Fibroblast of pulmonary artery (primary cell): ENCODE results near the gene NAALADL1.
A peak's percentile ranks its signal among the peaks of the same experiment; 100 is the strongest.

Experiments
- DNase-seq: peaks from one replicate; pipeline ENCODE4 v3.0.0-alpha.2; 2010; ENCODE audit warnings: low read depth
- H3K4me3 ChIP-seq: replicated peaks from 2 replicates; pipeline ENCODE4 v1.5.1; 2011; ENCODE audit warnings: low read depth, mild to moderate bottlenecking, control low read depth, low read length, moderate library complexity
- CTCF ChIP-seq: IDR thresholded peaks from 2 replicates; pipeline ENCODE4 v1.5.1; 2011; ENCODE audit warnings: mild to moderate bottlenecking, control low read depth, low read length, inconsistent platforms; ENCODE audit errors: missing control alignments

Gene NAALADL1

DNA sequence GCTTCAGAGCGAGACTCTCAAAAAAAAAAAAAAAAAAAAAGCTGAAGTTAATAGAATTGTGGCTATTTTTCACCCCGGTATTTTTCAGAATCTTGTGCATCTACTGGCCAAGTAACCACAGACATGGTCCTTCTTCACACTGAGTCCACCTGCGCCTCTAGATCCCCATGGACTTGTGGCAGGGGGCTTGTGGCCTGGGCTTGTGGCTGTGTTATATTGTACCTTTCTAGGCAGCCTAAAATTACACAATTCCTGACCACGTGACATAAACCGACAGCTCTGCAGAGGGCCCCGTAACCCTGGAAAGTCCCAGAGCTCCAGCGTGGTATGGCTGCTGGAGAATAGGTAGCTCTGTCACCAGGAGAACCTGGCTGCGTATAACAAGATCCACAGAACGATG lies 10.9 kb upstream of the NAALADL1 start:
- H3K4me3 ChIP-seq = no peak overlapping the region
- peak; percentile 19 for DNase-seq
- TF ChIP-seq CTCF = no peak

DNA sequence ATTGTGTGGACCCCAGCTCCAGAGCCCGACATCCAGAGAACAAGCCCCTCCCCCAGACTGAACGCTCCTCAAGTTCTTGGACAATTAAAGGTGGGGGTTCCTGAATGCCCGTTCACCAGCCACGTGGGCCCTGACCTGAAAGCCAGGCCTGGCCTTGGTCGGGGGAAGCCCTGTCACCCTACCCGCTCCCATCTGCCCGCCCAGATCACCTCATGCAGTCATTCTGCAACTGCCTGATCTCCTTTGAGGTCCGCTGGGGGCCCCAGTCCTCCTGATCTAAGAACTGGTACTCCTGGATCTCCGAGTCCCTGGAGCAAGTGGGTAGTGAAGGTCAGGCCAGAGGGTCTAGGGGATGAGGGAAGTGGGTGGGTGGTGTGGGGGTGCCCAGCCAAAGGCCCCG lies 9.1 kb upstream of the NAALADL1 start:
- DNase-seq = no peak
- TF ChIP-seq CTCF = no peak
- H3K4me3 ChIP-seq = no peak overlapping the region

DNA sequence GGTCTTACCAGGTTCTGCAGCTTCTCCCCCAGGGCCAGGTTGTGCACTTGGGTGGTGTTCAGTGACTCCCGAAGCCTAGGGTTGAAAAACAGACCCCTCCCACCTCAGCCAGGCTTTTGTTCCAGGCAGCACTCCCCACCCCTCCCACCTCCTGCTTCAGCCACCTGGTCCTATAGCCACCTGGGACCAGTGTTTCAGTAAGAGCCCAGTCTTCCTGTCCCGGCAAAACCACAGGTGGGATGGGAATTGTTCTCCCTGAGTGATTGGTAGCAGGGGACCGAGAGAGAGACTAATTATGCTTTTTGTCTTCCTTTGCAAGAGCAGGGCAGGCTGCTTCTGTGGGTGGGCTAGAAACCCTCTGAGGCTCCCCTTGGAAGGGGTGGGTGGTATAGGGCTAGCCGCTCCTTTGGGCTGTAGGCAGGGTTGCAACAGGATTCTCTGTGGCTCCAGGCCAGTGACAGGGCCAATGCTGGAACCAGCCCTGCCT lies 8.5 kb upstream of the NAALADL1 start:
- DNase-seq = no peak
- no peak overlapping the region for H3K4me3 ChIP-seq
- TF ChIP-seq CTCF = no peak

- DNase-seq = no peak
- no peak for TF ChIP-seq CTCF
- no peak overlapping the region for H3K4me3 ChIP-seq
These were observed 8.0 kb upstream of the NAALADL1 start for GRCh38 chr11:65066315-65066714.

DNA sequence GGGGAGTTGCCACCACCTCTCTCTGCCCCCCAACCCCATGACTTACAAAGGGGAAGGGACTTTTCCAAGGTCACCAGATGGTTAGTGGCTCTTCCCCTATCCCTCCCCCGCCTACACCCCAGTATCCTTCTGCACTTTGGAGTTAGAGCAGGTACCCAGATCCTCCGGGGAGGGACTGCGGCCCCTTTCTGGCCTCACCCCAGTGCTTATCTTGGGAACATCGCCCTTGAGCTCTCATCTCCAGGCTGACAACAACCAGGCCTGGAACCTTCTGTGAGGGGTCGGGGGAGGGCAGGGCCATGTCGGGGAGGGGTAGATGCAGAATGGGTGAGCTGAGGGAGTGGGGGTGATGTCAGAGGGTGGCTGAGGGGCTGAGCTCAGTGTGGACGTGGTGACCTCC lies 7.5 kb upstream of the NAALADL1 start:
- no peak for DNase-seq
- no peak for TF ChIP-seq CTCF
- H3K4me3 ChIP-seq = no peak overlapping the region

- DNase-seq = no peak
- no peak for TF ChIP-seq CTCF
- no peak overlapping the region for H3K4me3 ChIP-seq
These were observed 6.5 kb upstream of the NAALADL1 start for GRCh38 chr11:65064847-65065240.

DNA sequence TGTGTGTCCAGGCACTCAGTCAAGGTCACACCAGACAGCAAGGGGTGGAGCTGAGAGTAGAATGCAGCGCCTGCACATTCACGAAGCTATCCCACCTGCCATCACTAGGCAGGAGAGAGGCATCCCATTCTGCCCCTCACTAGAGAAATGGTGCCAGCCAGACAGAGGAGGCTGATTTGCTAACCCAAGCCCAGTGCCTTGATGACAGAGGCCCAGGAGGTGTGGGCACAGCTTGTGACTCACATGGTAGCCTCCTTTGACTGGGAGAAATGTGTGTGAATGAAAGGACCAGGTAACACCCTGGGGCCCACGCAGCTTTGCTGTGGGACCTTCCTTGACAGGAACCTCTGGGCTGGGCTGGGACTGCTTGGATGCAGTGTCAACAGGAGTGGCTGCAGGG lies 5.2 kb upstream of the NAALADL1 start:
- DNase-seq = no peak
- TF ChIP-seq CTCF = no peak
- no peak overlapping the region for H3K4me3 ChIP-seq
